GM21619 (cell line): Measurements from ENCODE around the gene ZNF804A.
"Not testable (repeated sequence)": the region's sequence is repeated elsewhere in the genome, so short reads cannot be mapped to it uniquely, and the experiment has no call there.

Experiments used
- ATAC-seq: cut with Tn5 transposase; IDR thresholded peaks from one replicate; pipeline ENCODE4 v1.9.1; 2021; ENCODE audit not compliant: unreplicated experiment

The ZNF804A gene

GRCh38 chr2:184721881-184722280 is 123.6 kb downstream of the ZNF804A start:
- ATAC-seq, result no peak

GRCh38 chr2:184727813-184728212 is 129.5 kb downstream of the ZNF804A start:
- ATAC-seq, result no peak

GRCh38 chr2:184728411-184728810 is 130.1 kb downstream of the ZNF804A start:
- no peak for ATAC-seq

GRCh38 chr2:184729581-184729980 is 131.3 kb downstream of the ZNF804A start:
- ATAC-seq, result no peak

- ATAC-seq, result peak; percentile 55
Observed at GRCh38 chr2:184730288-184730687, 132.0 kb downstream of the ZNF804A start.

GRCh38 chr2:184734338-184734737 is 136.0 kb downstream of the ZNF804A start:
- no peak for ATAC-seq

GRCh38 chr2:184735611-184736010 is 137.3 kb downstream of the ZNF804A start:
- ATAC-seq, result no peak

- ATAC-seq, result no peak
Observed at GRCh38 chr2:184743096-184743495, 144.8 kb downstream of the ZNF804A start.

GRCh38 chr2:184756161-184756560 is 157.8 kb downstream of the ZNF804A start:
- ATAC-seq, result no peak

GRCh38 chr2:184756885-184757284 is 158.6 kb downstream of the ZNF804A start:
- ATAC-seq, result no peak

GRCh38 chr2:184759557-184760255 is 161.4 kb downstream of the ZNF804A start:
- not testable (repeated sequence) for ATAC-seq

GRCh38 chr2:184760931-184761330 is 162.6 kb downstream of the ZNF804A start:
- ATAC-seq, result no peak

- no peak for ATAC-seq
Observed at GRCh38 chr2:184765112-184765895, 167.0 kb downstream of the ZNF804A start.

- no peak for ATAC-seq
Observed at GRCh38 chr2:184767059-184767458, 168.7 kb downstream of the ZNF804A start.

- no peak for ATAC-seq
Observed at GRCh38 chr2:184769023-184769422, 170.7 kb downstream of the ZNF804A start.

GRCh38 chr2:184769686-184770085 is 171.4 kb downstream of the ZNF804A start:
- no peak for ATAC-seq

GRCh38 chr2:184779777-184780176 is 181.4 kb downstream of the ZNF804A start:
- no peak for ATAC-seq

GRCh38 chr2:184780384-184780783 is 182.1 kb downstream of the ZNF804A start:
- ATAC-seq, result no peak

GRCh38 chr2:184780944-184781343 is 182.6 kb downstream of the ZNF804A start:
- ATAC-seq, result no peak

GRCh38 chr2:184783576-184783975 is 185.2 kb downstream of the ZNF804A start:
- no peak for ATAC-seq

GRCh38 chr2:184793176-184793575 is 194.8 kb downstream of the ZNF804A start:
- ATAC-seq, result no peak

GRCh38 chr2:184799379-184799778 is 201.1 kb downstream of the ZNF804A start:
- no peak for ATAC-seq
